NCI-H226 (cell line): ENCODE data around the gene WBP1.
A peak's percentile ranks its signal among the peaks of the same experiment; 100 is the strongest.
"Not testable (repeated sequence)": the region's sequence is repeated elsewhere in the genome, so short reads cannot be mapped to it uniquely, and the experiment has no call there.

Experiments
- DNase-seq: peaks from one replicate; pipeline ENCODE4 v3.0.0-alpha.2; 2015

The WBP1 gene

DNA sequence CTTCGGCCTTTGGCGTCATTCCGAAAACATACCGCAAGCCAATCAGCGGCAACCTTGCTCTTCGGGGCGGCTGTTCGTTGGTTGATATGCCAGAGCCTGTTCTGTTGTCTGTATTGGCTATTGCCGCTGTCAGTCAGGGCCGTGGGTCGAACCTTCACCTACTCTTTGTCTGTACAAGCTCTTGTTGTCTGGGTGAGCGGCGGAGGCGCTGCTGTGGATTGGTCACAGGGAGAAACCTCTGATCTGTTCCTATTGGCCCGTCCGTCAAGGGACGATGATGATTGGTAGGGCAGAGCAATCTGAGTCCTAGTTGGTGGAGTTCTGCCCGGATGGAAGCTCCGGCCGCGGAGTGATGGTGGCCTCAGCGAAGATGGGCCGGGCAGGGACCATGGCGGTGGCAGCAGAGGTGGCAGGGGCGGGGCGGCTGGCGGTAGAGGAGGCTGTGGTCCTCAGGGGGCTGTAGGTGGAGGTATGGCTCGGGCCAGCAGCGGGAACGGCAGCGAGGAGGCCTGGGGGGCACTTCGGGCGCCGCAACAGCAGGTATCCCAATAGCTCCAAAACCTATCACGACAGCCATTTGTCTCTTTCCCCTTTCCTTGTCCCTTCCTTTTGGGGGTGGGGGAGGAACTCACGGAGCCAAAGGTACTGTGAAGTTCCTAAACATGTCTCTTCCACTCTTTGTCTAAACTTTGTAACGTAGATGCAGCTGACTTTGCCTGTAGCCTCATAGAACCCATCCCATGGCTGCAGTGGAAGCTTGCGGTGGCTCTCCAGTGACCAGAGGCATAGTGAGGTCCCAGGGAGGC, at the start of gene WBP1:
WBP1 (plus strand) TSS at position 307 of the 806 bp plus-strand sequence; CDS start at position 472, 165 bp downstream.
- peak; percentile 100 for DNase-seq

DNA sequence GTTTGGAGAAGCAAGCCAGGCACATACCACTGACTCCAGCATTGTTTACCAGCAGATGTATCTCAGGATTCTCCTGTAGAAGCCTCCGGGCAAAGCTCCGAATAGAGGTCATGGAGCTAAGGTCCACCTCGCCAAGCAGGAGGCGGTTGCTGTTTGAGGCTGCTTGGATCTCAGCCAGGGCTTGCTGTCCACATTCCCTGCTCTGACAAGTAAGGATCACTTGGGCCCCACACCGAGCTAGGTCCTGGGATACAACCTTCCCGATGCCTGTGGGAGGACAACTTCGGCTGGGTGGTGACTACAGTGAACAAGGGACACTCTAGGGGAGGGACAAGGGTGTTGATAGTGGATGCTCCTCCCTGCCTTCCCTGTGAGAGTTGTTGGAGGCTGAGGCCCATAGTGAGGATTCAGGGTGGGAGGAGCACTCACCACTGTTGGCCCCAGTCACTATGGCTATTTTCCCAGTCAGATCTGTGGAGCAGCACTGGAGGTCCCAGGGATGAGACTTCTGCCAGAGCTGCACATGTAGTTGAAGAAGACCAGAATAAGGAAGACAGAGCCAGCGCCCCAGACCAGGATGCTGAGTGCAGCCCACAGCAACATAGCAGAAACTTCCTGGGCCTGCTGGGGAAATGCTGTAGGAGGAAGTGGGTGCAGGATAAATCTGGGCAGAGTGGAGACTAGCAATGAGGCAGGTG, 45.1 kb upstream of the WBP1 start:
- DNase-seq: no peak

DNA sequence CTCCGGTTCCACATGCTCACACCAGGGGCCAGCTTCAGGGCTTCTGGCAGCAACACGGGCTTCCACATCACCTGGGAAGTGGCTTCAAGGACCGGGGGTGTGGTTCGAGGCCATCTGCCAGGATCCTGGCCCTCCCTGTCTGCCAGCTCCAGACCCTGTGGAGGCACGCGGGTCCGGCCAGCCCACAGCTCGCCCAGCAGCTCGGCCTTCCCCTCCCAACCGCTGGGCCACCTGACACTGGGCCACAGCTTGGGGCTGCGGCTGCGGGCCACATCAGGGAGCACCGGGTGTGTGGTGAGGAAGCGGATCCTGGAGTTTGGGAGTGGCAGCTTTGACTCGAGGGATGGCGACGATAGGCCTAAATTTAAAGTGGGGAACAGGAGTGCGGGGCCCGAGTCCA, 43.8 kb upstream of the WBP1 start:
- no peak for DNase-seq

DNA sequence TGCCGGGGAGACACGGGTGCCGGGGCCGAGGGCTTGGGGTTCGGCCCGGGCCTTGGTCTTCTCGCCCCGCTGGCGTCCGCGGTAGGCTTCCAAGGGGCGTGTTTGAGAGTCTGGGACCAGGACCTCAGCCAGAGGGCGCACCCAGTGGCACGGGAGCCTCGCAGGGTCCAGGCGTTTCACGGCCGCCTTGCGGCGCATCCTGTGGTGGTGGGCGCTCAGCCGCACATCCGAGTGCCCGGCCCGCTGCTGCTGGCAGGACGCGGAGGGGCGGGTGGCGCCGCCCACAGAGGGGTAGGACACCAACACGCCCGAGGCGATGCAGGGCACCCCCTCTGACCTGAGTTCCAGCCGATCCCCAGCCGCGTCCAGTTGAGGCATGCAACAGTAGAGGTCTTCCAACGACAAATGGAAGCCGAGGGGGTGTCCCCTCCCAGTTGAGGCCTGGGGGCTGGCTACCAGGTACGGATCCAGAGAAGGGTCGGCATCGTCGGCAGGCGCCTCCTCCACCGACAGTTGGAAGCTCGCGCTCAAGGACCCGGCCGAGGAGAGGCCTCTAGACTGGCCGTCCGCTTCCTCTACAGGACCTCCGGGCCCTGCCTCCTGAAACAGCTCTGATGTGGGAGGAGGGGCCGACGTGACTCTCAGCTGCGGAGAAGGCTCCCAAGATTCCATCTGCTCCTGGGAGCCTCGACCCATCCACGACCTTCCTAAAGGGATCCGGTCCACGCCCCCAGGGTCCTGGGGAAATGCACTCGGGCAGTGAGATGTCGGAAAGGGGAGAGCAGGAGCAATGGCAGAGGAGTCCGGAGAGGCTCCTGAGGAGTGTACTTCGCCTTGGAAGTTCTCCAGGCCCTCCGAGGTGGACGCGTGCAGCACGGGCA, 43.1 kb upstream of the WBP1 start:
- DNase-seq: no peak

DNA sequence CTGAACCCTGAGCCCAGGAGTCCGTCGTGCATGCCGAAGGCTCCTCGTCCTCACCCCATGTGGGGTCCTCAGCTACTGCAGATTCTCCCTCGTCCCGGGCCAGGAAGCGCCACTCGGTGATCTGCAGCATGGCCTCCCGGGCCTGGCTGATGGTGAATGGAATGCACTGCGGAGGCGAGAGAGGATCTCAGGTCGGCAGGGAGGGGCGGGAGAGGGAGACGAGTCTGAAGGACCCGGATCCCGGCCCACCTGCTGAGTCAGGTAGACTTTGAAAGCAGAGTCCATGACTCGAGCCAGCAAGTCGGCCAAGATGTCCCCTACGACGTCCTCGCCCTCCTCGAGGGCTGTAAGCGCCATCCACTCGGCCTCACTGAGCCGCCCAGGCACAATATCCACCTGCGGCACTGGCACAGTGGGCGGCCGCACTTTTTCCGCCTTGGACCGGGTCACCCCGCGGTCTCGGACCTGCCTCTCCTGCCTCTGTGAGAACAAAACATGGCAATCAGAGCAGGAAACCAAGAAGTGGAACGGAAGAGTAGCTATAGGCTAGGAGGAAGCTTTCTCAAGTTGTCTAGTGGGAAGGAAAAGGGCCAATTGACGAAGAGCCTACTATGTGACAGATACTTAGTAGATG, 42.4 kb upstream of the WBP1 start:
- no peak for DNase-seq

DNA sequence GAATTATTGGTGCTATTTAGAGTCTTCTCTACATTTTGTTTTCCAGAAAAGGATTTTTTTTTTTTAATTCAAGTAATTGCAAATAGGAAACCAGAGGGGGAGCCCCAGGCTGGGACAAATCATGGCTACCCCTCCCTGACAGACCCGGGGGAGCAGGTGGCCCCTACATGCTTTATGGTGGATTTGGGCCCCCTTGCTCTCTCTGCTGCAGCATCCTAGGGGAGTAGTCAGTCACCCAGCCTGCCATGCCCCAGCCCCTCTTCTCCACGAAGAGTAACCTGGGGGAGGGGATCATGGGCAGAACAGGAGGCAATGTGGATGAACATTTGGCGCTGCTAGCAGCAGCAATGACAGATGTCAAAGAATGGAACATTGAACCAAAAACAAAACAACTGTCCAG, 41.5 kb upstream of the WBP1 start:
- DNase-seq: no peak

DNA sequence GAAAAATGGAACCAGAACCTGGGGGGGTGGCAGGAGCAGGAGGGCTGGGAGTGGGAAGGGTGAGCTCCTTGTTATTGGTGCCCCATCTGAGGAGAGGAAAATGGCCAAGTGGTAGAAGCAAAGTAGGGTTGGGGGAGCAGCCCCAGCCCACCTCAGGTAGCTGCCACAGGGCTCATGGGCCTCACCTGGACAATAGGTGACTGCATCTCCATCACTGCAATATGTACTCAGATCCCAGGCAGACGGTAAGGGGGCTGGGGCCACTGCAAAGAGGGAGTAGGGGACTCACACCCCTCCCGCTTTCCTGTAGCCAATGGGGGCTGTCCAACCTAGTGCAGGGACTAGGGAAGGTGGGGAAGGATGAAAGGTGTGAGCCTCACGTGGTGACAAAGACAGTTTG, 41.0 kb upstream of the WBP1 start:
- DNase-seq: no peak

DNA sequence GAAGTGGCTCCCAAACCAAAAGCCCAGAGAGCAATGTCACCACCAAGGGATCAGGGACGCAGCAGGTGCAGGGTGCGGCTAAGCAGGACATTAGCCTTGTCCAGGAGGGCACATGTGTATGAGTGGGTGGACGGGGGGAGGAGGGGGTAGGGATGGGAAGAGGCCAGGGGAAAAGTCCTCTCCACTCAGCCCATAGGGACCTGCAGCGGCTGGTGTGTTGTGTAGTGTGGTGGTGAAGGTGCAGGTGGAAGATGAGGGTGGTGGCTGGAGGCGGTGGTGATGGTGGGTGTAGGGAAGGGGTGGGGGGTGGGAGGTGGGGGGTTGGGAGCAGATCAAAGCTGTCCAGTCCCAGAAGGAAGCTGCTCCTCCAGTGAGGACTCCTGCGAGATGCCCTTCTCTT, 40.5 kb upstream of the WBP1 start:
- DNase-seq: no peak

DNA sequence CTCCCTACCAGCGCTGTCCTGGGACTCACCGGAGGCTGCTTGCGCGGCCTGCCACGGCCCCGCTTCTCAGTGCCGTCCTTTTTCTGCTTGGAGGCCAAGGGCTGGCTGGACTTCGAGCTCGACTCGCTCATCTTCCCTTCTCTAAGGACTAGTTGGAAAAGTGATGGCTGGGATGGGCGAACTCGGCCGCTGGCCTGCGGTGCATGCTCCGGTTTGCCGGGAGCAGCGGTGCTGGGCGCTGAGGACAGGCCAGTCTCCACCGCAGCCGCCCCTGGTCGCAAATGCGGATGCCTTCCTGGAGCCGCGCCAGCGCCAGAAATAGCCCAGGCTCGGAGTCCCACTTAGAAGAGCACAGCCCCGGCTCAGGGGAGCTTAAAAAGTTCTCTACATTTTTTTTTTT, 39.9 kb upstream of the WBP1 start:
- DNase-seq: no peak

DNA sequence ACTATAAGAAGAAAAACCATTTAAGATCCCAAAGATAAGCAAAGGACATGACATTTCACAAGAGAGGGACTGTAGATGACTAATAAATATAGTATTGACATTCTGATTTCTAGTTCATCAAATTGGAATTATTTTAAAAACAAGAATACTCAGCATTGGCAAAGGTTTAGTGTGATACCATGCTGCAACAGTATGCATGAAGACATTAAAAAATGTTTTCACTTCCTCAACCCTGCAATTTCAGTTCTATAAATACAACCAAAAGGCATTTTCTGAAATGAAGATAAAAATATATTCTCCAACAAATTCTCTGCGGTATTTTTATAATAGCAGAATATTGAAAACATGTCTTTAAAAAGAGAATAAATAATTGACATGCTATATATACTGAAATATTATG, 38.9 kb upstream of the WBP1 start:
- no peak for DNase-seq

DNA sequence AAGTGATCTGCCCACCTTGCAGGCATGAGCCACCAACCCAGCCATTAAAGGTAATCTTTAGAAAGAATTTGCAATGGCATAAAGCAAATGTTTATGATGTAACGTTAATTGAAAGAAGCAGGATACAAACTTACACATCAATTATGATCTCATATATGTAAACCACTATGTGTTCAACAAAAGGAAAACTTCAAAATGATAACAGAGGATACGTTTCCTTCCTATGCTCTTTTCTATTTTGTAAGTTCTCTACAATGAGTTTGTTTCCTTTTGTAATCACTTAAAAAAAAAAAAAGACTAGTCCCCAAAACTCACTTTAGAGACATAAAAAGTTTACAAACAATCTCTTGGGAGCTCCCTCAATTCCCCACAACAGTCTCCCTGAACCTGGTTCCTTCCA, 38.2 kb upstream of the WBP1 start:
- no peak for DNase-seq

DNA sequence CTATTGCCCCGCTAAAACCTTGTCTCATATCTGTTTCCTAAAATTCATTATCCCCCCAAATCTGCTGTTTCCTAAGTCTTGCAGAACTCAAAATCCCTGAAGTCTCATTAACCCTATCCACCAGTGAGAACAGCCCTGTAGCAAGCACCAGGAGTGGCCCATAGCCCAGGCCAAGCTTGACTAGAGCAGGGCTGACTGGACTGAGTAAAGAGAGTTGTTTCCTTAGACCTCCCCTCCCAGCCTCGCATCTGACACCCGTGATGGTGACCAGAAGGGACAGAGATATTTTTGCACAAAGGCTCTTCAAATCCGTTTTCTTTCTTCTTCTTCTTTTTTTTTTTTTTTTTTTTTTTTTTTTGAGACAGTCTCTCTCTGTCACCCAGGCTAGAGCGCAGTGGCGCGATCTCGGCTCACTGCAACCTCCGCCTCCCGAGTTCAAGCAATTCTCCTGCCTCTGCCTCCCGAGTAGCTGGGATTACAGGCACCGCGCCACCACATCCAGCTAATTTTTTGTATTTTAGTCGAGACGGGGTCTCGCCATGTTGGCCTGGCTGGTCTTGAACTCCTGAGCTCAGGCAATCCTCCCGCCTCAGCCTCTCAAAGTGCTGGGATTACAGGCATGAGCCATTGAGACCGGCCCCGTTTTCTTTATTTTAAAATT, 37.7 kb upstream of the WBP1 start:
- DNase-seq: not testable (repeated sequence)

DNA sequence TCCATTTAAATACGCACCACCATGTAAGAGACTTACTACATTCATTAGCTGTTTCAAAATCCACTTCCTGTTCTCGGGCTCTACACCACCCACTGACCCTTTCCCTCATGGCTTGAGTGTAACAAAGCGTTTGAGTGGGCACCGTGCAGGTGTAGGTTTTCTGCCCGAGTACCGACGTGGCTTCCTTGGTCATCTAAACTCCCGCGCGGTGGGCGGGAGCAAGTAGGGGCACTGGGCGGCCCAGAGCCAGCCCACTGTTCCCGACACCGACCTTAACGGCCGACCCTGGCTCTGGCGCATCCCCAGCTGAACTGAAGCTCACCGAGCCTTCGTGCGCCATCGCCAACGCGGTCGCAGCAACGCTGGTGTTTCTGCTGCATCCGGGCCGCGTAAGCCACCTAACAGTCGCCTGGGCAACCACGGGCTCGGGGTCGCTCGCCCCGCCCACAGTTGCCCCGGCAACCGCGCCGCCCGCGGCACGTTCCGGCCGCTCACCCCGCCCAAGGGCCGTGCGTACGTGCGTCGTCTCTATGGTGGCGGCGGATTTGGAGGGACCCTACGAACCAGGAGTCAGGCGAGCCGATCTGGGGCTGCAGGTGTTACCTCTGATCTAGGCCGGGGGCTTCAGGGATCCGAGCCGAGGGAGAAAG, 36.9 kb upstream of the WBP1 start, which contains the start of the genes C2orf81 and WDR54:
C2orf81 (minus strand) TSS at position 399 of the 650 bp plus-strand sequence; CDS start at position 340, 59 bp downstream.
WDR54 (plus strand) TSS at position 510 of the 650 bp plus-strand sequence. CDS start 424 bp downstream, outside the sequence.
- DNase-seq: peak; percentile 85

DNA sequence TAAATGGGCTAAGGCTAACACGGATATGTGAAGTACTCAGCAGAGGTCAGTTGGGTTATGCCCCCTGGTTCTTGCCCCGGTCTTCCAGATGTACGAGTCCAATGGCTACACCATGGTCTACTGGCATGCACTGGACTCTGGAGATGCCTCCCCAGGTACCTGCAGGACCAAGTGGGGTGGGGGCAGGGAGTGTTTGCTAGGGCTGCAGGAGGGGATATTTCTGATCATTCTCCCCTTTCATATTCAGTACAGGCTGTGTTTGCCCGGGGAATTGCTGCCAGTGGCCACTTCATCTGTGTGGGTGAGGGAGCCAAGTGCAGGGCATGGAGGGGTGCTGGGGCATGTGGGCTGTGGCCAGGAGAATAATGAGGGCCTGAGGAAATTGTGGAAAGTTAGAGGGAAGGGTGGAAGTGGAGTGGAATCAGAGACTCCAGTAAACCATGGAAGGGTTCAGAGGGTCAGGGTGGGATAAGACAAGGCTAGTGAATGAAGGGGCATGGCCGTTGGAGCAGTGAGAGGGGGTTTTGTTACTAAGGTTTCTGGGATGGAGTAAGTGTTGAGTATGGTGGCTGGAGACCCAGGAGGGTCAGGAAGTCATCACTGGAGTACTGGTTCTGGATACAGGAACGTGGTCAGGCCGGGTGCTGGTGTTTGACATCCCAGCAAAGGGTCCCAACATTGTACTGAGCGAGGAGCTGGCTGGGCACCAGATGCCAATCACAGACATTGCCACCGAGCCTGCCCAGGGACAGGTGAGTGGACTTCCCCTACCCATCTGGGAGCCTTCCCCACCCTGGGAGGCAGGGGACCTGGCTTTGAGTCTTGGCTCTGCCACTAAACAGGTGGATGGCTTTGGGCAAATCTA, 34.8 kb upstream of the WBP1 start:
- no peak for DNase-seq

DNA sequence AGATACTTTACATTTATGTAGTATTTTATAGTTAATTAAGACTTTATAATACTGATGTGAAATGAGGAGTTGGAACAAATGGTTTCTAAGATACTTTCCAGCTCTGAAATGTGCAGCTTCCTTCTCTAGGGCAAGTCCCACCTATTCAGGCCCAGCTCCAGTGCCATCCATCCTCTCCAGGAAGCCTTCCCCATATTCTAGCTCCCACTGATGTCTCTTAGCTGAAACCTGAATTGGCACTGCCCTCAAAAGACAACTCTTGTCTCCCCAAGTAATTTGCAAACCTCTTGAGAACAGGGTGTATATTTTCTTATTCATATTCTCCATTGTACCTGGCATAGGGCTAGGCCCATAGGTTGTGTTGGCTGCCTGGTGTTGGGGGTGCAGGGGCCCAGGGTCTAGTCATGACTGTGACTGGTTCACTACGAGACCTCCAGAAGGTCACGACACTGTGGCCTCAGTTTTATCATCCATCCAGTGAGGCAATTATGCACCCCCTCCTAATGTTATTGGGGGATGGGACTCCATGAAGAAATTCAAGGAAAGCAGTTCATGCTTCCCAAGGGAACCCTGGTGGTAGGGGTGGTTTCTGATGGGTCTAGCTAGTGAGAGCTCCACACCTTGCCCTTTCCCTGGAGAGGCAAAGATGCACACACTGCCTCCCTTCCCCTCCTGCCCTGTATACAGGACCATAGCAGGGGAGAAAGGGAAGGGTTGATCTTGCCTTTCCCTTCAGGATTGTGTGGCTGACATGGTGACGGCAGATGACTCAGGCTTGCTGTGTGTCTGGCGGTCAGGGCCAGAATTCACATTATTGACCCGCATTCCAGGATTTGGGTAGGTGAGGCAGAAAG, 33.9 kb upstream of the WBP1 start:
- DNase-seq: no peak

DNA sequence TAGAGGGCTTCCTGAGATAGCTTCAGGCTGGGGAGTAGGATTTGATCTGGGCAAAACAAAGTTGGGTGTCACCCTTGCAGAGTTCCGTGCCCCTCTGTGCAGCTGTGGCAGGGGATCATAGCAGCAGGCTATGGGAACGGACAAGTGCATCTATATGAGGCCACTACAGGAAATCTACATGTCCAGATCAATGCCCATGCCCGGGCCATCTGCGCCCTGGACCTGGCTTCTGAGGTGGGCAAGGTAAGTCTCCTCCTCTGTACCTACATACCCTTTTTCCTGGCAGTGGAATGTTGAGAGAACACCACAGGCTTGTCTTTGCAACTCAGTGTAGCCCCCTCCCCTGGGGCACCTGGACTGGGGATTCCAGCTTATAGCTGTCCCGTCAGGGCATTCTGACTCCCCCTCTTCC, 33.2 kb upstream of the WBP1 start:
- no peak for DNase-seq

DNA sequence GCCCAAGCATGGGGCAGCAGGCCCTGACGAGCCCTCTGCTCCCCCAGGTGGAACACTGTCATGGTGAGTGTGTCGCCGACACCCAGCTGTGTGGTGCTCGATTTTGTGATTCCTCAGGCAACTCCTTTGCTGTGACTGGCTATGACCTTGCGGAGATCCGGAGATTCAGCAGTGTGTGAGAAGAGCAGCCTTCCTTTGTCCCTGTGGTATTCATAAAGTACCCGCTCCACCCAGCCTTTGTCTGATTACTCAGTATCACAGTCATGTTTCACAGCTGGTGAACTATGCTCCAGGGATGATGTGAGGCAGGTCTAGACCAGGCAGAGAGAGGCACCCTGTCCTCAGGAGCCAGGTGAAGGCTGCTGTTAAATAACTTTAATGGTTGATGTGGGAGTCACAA, 32.7 kb upstream of the WBP1 start:
- DNase-seq: no peak

DNA sequence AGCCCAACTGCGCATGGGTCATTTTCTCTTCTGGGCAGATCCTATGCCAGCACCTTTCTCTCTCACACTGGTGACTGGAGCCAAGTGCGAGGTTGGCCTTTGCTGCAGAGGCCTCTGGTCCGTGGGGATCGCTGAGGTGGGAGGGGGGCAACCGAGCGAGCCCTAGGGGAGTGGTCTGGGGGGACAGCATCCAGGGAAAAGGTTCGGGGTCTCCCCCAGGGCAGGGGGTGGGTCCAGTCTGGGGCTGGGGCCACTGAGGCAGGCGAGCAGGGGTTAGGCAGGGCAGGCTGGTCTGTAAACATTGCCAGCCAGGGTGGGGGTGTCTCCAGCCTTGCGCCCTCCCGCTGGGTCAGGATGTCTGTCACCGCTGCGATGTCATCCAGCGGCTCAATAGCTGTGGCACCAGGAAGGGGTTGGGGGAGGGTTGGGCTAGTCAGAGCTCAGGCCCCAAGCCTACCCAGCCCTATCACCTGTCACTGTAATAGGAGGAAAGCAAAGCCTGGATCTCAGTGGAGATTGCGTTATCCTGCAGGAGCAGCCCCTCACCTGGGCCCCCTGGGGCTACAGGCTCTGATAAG, 32.0 kb upstream of the WBP1 start:
- DNase-seq: no peak

DNA sequence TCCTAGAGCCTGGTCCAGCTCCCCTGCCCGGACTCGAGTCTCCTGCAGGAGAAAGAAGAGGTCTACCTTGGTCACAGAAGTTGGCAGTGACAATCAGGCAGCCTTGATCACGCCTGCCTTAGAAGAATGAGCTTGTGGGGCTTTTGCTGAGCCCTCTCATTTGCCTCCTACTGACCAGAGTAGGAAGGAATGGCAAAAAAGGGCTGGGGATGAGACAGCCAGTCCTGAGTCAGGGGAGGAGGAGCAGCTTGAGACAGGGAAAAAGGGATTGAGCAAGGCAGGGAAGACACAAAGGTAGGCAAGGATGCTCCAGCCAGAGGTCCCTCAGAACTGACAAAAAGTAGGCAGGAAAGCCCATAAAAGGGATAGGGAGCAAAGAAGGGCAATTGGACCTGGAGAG, 30.7 kb upstream of the WBP1 start:
- peak; percentile 42 for DNase-seq
